ENCODE measurements around the gene COIL. TPM values are rescaled to one million over a fixed set of nuclear protein-coding genes. Genes with fewer than 3 reads are reported as not detected.

Gene COIL, protein sequence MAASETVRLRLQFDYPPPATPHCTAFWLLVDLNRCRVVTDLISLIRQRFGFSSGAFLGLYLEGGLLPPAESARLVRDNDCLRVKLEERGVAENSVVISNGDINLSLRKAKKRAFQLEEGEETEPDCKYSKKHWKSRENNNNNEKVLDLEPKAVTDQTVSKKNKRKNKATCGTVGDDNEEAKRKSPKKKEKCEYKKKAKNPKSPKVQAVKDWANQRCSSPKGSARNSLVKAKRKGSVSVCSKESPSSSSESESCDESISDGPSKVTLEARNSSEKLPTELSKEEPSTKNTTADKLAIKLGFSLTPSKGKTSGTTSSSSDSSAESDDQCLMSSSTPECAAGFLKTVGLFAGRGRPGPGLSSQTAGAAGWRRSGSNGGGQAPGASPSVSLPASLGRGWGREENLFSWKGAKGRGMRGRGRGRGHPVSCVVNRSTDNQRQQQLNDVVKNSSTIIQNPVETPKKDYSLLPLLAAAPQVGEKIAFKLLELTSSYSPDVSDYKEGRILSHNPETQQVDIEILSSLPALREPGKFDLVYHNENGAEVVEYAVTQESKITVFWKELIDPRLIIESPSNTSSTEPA
- total RNA-seq (2014; rRNA removed; shearing (Covaris generic)): 19.6 and 22.1 TPM in 2 replicates

DNA sequence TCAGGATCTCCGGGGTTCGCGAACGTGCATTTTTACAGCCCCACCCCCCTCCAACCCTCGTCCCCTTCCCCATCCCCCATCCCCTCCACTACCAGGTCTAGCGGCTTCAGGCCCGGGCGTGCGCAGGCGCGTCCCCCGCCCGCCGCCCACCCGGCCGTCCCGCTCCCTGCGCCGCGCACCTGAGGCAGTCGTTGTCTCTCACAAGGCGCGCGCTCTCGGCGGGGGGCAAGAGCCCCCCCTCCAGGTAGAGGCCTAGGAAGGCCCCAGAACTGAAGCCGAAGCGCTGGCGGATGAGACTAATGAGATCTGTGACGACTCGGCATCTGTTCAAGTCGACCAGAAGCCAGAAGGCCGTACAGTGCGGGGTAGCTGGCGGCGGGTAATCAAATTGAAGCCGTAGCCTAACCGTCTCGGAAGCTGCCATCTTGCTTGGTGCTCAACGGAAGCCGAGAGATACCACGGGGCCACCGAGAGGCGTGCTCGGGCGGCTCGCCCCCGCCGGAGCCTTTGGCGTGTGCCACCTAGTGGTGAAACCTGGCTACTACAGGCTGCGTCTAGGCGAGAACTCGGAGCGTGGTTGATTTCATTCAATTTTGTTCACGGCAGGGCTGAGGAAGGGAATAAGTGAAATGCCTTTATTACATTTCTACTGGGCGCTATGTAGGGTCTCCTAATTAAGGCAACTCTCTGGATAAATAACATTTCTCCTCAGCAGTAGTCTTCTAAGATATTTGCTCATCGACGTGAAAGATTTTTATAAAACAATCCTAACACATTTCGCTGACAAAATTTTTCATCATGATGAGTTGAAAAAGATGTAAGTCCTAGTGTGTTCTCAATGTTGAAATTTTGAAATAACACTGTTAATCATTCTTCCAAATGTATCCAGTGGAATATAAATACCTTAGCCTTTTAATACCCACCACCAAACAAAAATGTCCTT, at the start of gene COIL:
COIL (minus strand) TSS at position 455 of the 943 bp plus-strand sequence; CDS start at position 424, 31 bp downstream.

DNA sequence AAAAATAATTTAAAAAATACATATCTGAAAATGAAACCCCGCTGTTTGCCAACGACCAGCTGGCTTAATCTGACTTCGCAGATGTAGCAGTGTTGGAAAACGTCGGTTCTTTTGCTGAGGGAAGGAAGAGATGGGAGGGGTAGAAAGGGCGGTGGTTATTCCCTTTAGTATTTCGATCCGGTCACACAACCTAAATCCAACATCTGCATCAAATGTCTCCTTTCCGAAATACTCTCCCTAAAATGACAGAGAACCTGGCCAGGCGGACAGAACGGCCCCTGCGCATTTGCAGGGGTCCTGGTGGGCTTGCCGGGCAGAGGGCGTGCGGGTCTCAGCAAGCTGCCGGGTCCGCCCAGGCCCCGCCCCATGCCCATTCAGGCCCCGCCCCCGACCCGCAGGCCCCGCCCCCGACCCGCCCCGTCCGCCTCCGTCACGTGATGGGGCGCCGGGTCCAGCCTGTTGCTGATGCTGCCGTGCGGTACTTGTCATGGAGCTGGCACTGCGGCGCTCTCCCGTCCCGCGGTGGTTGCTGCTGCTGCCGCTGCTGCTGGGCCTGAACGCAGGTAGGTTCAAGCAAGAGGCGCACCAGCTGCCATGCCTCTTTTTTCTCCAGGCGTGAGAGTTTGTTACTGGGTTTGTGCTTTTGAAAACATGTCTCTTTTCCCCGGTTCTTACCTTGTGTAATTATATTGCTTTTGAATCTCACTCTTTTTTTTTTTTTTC, 17.0 kb upstream of the COIL start, which contains the start of gene SCPEP1:
SCPEP1 (plus strand) TSS at position 459 of the 723 bp plus-strand sequence; CDS start at position 488, 29 bp downstream.

DNA sequence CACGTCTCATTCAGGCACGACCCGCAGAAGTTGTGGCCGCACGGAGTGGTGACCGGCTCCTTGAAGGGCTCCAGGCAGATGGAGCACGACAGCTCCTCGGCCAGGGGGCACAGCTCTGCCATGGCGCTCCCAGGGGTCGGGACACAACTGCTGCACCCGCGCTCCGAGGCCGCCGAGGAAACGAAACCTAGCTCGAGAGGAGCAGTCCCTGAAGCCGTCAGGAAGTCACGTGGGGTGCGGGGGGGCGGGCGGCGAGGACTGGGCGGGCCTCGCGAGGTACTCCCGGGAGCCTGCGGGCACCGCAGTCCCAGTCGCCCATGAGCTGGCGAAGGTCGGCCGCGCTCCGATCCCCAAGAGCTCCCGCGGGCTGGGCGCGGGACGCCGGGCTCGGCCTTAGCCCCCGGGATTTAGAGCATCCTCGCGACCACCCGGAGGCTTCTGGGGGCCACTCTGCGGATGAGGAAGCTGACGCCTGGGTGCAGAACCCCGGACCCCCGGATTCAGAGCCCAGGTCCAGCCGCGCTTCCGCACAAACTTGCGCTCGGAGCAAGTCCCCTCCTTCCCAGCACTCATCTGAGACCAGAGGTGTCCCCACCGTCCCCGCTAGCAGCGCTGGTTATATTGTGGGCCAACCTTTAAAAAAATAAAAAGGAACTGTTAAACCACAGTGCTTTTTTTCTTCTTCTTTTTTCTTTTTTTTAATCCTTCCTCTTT, 46.8 kb downstream of the COIL start, which contains the start of gene TRIM25:
TRIM25 (minus strand) TSS at position 183 of the 714 bp plus-strand sequence; CDS start at position 122, 61 bp downstream.

Other genes starting within 250 kb of the COIL start
- 0.64 and 1.2 TPM in 2 replicates for gene C17orf67, start 127.1 kb downstream of the COIL start, total RNA-seq (2014; rRNA removed; shearing (Covaris generic))
- 0.45 and 0.77 TPM in 2 replicates for gene DGKE, start 126.9 kb downstream of the COIL start, total RNA-seq (2014; rRNA removed; shearing (Covaris generic))
- gene TRIM25, start 47.0 kb downstream of the COIL start, total RNA-seq (2014; rRNA removed; shearing (Covaris generic)): 38.6 and 53.9 TPM in 2 replicates
- 26.8 and 34.1 TPM in 2 replicates for gene SCPEP1, start 17.1 kb upstream of the COIL start, total RNA-seq (2014; rRNA removed; shearing (Covaris generic))
- gene AKAP1, start 124.2 kb upstream of the COIL start, total RNA-seq (2014; rRNA removed; shearing (Covaris generic)): 64.4 and 79.2 TPM in 2 replicates